ENCODE measurements around the gene ANO8.
"Not testable (repeated sequence)": the region's sequence is repeated elsewhere in the genome, so short reads cannot be mapped to it uniquely, and the experiment has no call there.

ANO8 gene

GRCh38 chr19:17286263-17286662 lies 48.4 kb downstream of the ANO8 start:
- DNase-seq (ENCODE audit: low read depth): no peak

GRCh38 chr19:17285415-17286135 lies 49.1 kb downstream of the ANO8 start:
- no peak for DNase-seq (ENCODE audit: low read depth)

- DNase-seq (ENCODE audit: low read depth): no peak
Measured at GRCh38 chr19:17283504-17283996, 51.1 kb downstream of the ANO8 start.

DNA sequence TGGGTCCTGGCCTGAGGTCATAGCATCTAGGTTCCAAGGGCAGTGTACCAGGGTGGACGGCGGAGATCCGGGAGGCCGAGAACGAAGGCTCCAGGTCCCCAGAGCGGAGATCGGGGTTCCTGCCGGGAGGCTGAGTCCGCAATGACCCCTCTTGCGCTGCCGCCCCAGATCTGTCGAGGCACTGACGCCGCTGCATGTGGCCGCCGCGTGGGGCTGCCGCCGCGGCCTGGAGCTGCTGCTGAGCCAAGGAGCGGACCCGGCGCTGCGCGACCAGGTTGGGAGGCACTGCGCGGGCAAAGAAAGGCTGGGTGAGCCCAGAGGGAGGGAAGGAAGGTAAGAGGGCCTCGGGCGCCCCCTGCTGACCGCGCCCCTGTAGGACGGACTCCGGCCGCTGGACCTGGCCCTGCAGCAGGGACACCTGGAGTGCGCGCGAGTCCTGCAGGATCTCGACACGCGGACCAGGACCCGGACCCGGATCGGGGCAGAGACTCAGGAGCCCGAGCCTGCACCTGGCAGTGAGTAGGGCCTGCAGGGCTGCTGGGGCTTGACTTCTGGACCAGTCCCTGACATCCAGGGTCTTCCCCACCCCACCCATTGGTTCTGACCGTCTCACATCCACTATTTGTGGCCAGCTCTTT lies 52.0 kb downstream of the ANO8 start:
- no peak for DNase-seq (ENCODE audit: low read depth)

GRCh38 chr19:17281391-17282304 lies 53.0 kb downstream of the ANO8 start, which contains the start of gene ANKLE1:
Gene ANKLE1 (plus strand): TSS chr19:17281901. CDS start chr19:17281921, 20 bp downstream.
- DNase-seq (ENCODE audit: low read depth): no peak

GRCh38 chr19:17279436-17279835 lies 55.2 kb downstream of the ANO8 start:
- DNase-seq (ENCODE audit: low read depth): no peak

DNA sequence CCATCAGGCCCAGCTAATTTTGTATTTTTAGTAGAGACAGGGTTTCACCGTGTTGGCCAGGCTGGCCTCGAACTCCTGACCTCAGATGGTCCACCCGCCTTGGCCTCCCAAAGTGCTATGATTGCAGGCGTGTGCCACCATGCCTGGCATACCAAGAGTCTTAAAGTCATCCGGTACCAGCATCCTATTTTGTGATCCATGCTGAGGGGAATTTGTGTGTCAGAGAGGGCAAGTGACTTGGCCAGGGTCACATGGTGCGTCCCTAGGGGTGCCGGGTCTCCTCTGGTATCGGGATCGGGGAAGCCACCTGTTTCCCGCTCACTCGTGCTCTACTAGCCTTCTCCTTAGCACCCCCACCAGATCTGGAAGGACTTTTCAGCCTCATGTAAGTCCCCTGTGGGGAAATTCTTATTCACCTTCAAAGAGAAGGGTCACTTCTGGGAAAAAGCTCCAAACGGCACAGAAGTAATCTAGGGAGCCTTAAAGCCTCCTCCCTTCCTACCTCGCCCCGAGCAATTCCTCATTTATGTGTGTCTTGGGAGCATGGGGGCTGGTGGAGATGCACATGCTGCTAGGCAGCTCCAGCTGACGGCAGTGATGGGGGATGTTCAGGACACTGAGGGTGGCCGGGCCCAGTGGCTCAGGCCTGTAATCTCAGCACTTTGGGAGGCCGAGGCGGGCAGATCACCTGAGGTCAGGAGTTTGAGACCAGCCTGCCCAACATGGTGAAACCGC lies 59.0 kb downstream of the ANO8 start:
- no peak for DNase-seq (ENCODE audit: low read depth)

- DNase-seq (ENCODE audit: low read depth): not testable (repeated sequence)
Measured at GRCh38 chr19:17274892-17275291, 59.8 kb downstream of the ANO8 start.
